IPS-NIHi7 (cell line): ENCODE results near the gene FAAH.
A peak's percentile ranks its signal among the peaks of the same experiment; 100 is the strongest.

ENCODE experiments used
- DNase-seq: peaks from one replicate; pipeline ENCODE4 v3.0.0; 2012; ENCODE audit warnings: mixed read lengths; ENCODE audit errors: extremely low spot score

Gene FAAH

DNA sequence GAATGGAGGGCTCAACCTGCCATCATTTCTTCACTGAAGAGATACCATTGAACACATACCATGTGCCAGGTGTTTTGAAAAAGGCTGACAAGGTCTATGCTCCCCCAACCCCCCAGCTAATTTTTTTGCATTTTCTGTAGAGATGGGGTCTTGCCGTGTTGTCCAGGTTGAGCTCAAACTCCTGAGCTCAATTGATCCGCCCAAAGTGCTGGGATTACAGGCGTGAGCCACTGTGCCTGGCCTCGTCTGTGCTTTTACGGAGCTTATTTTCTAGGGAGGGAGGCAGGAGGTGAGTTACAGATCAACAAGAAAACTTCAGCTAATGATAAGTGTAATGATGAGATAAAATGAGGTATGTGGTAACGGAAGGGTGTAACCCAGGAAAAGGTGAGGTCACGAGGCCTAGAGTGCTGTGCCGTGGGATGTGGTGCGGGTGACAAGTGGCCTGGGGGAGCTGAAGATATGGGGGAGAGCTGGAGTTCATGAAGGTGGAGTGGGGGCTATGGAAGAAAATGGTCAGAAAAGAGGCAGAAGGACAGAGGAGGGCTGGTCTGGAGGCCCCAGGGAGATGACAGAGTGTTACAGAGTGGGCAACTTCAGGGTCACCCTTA lies 28.2 kb downstream of the FAAH start:
- no peak for DNase-seq

DNA sequence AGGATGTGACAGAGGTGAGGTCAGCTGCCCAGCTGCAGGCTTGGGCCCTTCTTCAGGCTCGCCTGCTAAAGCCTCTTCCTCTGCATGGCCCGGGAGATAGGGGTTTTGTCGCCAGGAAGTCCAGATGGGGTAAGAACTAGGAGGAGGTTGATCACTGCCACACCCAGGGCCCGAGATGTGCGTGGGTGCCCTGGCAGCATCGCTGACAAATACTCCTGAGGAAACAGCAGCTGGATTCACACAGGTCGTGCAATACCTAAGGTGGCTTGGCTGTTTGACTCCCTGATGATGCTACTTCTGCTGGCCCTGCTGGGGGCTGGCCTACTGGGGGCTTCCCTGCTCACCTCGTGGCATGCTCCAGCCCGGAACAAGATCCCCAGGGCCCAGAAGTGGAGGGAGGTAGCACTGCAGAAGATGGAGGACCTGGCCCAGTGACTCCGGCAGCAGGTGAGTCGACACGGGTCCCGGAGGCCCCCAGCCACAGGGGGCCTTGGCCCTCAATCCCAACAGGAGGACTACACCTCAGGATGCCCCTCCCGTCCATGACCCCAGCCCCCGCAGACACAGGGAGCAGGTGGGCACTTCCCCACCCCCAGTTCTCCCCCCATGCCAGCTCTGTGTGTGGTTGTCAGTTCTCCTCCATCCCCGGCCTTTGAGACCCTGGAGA lies 29.6 kb downstream of the FAAH start:
- no peak for DNase-seq

DNA sequence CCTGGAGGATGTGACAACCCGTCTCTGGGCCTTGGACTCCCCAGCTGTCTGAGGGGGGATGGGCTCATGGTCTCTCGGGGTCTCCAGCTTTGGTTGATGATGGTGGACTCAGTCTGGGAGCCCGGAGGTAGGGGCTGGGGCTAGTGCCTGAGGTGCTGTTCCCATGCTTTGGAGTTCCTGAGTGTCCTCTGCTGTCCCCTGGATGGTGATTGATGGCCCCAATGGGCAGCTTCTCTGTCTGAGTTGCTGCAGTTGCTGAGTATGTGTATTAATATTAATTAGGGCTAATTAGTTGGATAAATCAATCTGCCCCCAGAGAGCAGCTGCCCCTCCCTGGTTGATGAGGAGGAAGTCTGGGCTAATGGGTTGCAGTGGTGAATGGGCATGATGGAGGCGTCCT lies 30.6 kb downstream of the FAAH start:
- no peak for DNase-seq

DNA sequence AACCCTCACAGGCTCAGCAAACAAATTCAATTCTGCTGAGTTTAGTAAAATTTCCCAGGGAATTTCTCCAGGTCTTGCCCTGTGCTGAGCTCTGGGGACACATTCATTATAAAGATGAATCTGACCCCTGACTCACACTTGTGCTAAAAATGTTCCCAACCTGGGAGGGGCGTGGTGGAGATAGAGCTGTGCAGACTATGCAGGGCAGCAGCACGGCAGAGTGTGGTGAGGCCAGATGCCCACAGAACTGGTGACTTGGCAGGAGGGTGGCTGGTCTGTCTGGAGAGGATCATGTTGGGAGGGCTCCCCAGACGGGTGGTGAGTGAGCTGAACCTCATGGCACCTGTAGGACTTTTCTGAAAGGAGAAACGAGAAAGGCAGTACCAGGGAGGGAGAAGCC lies 31.6 kb downstream of the FAAH start:
- DNase-seq = no peak

DNA sequence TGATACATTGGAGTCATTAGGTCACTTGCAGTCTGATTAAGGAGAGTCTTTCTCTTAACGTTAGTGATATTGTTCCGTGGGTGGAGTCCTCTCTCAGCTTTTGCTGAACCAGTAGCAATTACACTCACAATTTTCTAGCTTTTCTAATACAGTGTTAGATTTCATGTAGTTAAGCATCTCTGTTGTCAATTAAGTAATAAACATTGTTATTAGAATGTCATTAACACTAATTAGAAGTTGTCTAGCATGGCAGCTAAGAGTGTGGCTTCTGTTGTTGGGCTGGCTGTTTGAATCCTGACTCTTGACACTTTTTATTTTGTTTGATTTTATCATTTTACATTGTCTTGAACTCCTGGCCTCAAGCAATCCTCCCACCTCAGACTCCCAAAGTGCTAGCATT lies 33.4 kb downstream of the FAAH start:
- DNase-seq = no peak

DNA sequence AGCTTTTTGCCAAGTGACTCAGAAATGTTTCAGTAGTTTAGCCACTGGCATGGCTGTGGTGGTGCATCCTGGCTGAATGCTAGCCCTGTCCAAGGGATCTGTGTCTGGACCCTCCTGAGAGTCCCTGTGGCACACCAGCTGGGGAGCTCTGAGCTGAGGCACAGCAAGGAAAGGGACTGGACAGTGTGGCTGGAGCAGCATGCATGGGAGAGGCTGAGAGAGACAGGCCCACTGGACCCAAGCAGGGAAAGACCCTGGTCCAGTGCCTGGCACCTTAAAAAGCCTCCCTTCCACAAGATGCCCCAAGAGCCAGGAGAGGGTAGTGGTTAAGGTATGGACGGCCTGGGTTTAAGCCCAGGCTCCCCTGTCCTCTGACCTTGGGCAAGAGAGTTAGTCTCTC lies 35.3 kb downstream of the FAAH start:
- no peak for DNase-seq

DNA sequence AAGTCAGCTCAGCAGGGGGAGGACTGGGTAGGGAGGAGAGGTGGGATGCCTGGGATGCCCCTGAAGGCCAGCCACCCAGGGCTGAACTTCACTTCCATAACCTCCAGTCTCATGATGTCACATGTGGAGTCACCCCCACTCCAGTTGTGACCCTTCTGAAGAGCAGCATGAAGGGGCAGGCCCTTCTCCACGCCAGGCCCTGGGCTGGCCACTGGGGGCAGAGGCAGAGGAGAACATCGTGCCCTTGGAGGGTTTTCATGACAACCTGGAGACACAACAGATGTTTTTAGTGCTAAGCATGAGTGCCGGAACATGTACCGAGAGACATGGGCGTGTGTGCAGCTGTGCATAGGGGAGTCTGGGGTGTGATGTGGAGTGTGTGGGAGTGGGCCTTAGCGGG lies 37.6 kb downstream of the FAAH start:
- no peak for DNase-seq

DNA sequence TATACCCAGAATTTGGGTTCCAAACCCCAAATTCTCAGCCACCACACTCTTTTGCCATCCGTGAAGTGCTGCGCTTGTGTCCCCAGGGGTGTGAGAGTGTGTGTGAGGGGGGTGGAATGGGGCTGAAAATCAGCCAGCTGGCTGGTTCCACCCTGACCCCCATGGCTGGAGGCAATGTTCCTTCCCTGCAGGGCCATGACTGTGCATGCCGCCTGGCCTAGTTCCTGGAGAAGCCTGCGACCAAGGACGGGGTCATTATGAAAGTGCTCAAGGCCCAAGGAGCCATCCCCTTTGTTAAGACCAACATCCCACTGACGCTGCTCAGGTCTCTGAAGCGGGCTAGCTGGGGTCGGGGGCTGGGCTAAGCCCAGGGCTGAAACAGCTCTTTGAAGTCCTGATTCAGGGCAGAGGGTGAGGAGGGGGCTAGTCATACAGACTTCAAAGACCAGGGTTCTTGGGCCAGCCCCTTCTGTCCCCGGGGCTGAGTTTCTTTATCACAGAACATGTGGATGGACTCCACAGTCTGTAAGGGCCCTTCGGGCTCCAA lies 38.7 kb downstream of the FAAH start:
- no peak for DNase-seq

DNA sequence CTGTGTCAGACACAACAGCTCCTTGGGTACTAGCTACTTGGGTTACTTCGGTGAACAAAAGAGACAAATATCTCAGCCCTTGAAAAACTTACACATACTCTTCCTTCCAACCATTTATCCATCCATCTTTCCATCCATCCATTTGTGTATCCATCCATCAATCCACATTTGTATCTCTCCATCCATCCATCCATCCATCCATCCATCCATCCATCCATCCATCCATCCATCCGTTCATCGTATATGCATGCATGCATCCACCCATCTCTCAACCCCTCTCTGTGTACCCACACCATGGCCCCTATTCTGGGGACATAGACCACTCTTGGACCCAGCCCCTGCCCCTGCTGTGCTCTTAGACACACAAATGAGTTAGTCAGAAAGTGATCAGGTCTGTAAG lies 40.2 kb downstream of the FAAH start:
- no peak for DNase-seq

DNA sequence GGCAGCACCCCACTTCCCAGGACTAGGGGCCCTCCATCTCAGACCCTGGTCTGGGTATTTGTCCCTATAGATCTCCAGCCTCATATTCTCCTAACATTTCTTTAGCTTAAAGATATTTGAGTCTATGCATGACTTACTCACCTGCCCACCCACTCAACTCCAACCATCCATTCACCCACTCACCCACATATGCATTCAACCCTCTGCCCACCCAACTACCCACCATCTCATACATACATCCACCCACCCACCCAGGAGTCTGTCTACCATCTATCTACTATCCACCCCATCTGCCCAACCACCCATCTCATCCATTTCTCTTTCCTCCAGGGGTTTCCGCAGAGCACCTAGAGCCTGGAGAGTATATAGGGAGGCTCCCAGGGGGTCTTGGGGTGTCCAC lies 42.7 kb downstream of the FAAH start:
- no peak for DNase-seq

DNA sequence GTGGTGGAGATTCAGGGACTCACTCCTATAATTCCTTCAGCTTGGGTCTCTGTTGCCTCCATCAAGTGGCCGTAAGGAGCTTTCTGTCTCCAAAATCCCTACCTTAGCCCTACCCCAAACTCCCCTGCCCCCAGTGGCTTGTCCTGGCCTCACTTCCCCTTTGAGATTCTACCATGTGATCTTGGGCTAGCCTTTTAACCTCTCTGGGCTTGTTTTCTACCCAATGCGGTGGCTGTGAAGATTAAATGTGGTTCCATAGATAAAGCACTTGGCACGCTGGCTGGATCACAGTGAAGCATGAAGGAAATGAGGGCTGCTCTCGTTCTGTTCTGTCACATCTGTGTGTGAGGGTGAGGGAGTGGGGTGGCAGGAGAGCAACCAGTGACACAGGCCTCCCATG lies 43.6 kb downstream of the FAAH start:
- no peak for DNase-seq

DNA sequence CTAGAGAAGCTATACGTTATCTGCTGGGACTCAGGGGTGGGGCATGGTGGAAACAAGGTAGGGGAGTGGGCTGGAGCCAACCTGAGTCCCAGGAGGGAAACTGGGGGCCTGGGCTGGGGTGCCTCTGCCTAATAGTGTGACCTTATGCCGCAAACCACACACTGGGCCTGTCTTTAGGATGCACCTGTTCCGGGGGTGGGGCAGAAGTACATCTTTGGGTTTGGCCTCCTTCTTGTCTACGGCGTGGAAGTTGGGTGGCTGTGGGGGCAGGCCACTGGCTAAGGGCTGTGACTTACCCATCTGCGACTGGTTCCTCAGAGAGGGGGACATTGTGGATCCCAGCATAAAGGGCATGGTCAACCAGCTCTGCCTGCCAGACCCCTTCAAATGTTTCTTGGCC lies 44.2 kb downstream of the FAAH start:
- DNase-seq = no peak

DNA sequence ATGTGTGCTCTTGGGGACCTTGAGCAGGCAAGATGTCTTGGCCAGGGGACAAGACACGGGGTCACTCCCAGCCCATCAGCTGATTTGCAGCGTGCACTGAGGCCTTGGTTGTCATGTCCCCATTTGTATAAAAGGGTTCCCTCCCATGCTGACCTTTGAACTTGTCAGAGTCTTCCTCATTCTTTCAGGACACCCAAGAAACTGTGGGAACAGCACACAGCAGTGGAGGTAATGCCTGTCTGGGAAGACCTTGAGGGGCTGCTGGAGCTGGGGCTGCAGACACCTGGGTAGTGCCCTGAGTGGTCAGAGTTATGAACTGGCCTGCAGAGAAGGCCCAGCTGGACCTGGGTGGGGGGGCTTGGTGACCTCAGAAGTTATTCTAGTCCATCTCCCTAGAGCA lies 46.4 kb downstream of the FAAH start:
- no peak for DNase-seq

DNA sequence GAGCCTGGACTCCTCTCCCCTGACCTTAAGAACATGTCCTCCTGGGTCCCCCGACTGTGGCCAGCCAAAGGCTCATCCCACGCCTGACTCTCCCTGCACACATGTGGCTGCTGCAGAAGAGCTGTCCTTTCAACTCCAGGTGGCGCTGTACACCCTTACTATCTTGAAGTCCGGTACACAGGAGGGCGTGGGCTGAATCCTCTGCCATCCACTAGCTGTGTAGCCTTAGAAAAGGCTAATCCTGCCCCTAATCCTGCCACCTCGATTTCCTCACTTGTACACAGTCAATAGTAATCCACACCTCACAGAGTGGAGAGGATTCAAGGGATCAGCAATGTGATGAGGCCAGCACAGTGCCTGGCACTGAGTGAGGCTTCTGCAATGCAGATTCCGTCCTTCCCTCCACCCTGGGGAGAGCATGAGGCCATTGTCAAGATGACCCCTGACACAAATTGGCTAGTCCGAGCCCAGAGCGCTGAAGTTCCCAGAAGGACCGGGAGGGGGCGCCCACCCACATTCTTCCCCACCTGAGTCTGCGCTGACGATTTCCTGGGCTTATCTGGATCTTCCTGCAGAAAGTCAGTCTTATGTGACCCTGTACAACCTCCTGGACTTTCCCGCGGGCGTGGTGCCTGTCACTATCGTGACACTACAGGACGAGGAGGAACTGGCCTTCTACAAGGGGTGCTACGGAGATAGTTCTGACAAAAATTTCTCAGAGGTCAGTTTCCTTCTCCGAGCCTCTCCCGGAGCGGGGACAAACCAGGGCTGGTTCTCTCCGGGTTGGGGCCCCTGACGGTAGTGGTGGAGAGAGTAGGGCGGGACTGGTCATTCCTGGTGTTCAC lies 48.4 kb downstream of the FAAH start:
- DNase-seq = peak; percentile 92

DNA sequence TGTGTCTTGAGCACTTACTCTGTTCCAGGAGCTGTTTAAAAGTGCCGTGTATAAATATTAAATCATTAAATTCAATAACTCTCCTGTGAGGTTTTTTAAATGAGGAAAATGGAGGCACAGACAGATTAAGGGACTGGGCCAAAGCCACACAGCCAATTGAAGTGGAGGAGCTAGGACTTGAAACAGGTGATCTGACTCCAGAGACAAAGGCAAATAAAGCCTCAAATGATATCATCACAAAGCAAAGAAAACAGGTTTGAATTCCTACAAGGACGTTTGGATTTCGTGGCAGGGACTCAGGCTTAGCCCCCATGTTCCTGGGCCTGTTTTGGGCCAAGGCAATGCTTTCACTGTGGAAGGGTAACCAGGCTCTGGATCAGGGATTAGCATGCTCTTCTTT lies 50.3 kb downstream of the FAAH start:
- DNase-seq = no peak

DNA sequence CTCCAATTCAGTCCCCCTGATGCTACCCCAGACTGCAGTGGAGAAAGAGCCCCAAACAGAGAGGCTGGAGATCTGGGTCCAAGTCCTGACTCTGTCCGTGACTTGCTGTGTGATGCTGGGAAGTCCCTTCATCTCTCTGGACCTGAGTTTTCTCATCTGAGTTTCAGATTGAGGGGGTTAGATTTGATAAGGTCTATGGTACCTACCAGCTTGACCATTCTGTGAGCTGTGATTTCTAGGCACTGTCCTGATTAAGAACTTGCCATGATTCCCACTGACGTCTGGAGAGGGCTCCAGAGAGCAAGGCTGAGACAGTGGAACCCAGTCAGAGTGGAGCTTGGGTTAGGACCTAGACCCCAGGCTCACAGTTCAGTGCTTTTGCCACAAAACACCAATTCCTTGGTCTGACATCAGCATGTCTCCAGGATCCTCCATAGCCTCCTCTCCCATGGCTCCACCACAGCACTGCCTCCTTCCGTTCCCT lies 51.7 kb downstream of the FAAH start:
- DNase-seq = no peak

DNA sequence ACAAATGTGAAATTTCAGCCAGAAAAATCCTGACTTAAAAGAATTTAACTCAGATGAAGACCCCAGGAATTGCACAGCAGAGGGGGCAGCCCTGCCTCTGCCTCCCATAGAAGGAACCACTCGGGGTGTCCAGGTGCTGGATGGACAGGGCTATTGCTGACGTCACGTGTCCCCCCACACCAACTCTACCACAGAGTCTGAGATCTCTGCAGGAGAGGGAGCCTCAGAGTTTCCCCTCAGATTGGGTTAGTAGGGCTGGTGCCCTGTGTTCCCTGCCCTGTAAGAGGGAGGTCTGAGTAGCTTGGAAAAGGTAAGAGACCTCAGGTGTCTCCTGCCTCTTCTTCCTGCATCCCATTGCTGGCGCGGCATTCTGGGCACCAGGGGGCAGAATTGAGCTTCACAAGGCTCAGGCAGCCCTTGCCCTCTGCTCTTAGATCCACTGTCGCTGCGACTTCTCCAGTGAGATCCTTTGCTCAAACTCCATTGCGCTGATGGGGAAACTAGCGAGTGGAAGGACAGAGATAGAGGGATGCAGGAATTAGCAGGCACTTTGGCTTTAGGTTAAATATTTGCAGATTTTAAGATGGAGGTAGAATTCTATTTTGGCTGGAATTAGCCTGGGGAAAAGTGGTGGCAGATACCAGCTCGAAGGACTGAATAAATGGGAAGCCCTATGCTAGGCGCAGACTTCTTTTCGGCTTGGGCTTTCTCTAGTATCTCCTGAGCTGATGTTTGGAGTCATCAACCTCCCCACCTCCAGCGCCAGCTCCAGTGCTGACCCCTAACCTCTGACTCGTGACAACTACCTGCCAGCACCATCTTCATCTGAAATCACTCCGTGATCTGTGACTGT lies 52.8 kb downstream of the FAAH start:
- DNase-seq = peak; percentile 82

DNA sequence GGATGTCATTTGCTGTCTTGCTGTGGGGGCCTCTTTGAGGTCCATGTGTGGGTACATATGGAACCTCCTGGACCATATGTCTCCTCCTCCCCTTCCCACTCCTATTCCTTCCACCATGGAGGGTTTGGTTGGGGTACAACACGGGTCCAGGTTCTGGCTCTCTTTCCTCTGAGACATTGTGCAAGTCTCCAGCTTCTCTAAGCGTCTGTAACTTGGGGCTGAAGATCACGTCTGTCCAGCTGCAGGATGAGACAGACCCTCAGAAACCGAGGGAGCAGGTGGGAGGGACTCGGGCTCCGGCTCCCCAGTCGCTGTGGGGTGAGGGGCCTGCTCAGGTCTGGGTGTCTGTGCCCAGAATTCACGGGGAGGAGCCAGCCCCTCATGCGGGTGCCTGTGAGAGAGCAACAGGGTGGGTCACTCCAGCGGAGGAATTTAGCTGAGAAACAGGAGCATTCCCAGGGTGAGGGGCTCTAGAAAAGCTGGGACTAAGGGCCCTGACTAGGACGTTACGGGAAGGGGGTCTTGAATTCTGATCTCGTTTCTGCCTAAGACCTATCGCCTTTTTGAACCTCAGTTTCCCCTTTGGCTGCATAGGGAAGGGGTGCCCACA lies 53.5 kb downstream of the FAAH start:
- DNase-seq = no peak

DNA sequence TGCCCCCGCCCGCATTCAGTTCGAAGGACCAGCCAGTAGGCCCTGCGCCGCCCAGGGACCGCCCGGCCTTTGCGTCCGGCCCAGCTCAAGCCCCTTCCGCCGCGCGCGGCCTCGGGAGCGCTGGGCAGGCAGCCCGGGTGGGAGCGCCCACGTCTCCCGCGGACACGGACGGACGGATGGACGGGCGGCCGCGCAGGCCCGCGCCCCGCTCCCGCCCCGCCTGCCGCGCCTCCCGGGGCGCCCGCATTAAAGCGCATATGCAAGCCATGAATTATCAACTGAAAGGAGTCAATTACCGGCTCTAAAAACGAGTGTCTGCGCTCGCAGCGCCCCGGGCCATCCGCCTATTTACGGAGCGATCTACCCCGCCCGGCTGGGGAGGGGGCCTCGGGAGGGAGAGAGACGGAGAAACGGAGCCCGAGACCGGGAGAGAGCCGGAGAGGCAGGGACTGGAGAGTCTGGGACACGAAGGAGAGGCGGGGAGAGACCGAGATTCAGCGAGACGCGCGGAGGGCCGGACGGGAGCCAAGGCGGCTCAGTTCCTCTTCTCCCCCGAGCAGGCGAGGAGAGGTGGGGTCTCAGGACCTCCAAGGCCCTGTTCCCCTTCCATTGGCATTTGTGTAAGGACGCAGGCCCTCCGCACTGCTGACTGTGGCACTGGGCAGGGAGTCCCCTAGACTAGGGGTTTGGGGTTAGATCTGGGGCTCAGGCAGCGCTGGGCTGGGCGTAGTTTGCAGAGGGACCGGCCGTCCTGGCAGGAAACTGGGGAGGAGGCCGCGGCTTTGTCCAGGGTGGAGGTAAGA lies 54.2 kb downstream of the FAAH start:
- DNase-seq = peak; percentile 82
